NB4 (cell line): ENCODE data around the gene RPP30.

Source experiments
- CTCF ChIP-seq: IDR thresholded peaks from one replicate; pipeline ENCODE4 v1.5.1; 2012; ENCODE audit warnings: low read depth, low read length
- MAX ChIP-seq: IDR thresholded peaks from 2 replicates; pipeline ENCODE4 v1.6.1; 2011; ENCODE audit warnings: low read depth, low read length
- MYC ChIP-seq: IDR thresholded peaks from 2 replicates; pipeline ENCODE4 v1.6.1; 2011; ENCODE audit warnings: low read depth, low read length
- POLR2A ChIP-seq: IDR thresholded peaks from 2 replicates; pipeline ENCODE4 v1.6.1; 2011; ENCODE audit warnings: mild to moderate bottlenecking; ENCODE audit not compliant: insufficient read length; ENCODE audit errors: extremely low read depth

GRCh38 chr10:90945491-90946070, 73.8 kb downstream of the RPP30 start:
- TF ChIP-seq CTCF, result no peak
- TF ChIP-seq POLR2A, result no peak
- no peak for TF ChIP-seq MAX
- TF ChIP-seq MYC, result no peak
